K562 (cell line): ENCODE measurements around the gene KRT16. TPM values are rescaled to one million over a fixed set of nuclear protein-coding genes. Genes with fewer than 3 reads are reported as not detected.

Experiments used
- BRD4 ChIP-seq: fragments of 200-600 bp; sonication (generic); IDR thresholded peaks from 2 replicates; pipeline ENCODE4 v1.6.1; 2017; ENCODE audit warnings: inconsistent platforms
- FOXK1 ChIP-seq: sonication (generic); formaldehyde crosslinking; IDR thresholded peaks from 2 replicates; pipeline ENCODE4 v1.8.0; 2022; ENCODE audit warnings: missing genetic modification reagents, mild to moderate bottlenecking, borderline replicate concordance
- JUNB ChIP-seq: fragments of 450-650 bp; formaldehyde crosslinking; conservative IDR thresholded peaks from 2 replicates; pipeline ENCODE4 v1.4.0; 2020; ENCODE audit warnings: mild to moderate bottlenecking
- KLF16 ChIP-seq: IDR thresholded peaks from 2 replicates; pipeline ENCODE4 v1.6.1; 2016; ENCODE audit warnings: antibody characterized with exemption
- POU5F1 ChIP-seq: fragments of 150-350 bp; IDR thresholded peaks from 2 replicates; pipeline ENCODE4 v1.6.1; 2014; ENCODE audit warnings: borderline replicate concordance, low read length, low read depth, mild to moderate bottlenecking; ENCODE audit not compliant: partially characterized antibody
- RNF2 ChIP-seq: sonication (generic); IDR thresholded peaks from 2 replicates; pipeline ENCODE4 v1.6.1; 2016
- SMAD1 ChIP-seq: fragments of 150-350 bp; IDR thresholded peaks from 2 replicates; pipeline ENCODE4 v1.6.1; 2014; ENCODE audit warnings: low read length, low read depth; ENCODE audit not compliant: partially characterized antibody
- TRIM28 ChIP-seq: fragments of 450-650 bp; IDR thresholded peaks from 2 replicates; pipeline ENCODE4 v1.6.1; 2017
- ZFP1 ChIP-seq: fragments of 450-650 bp; formaldehyde crosslinking; IDR thresholded peaks from 2 replicates; pipeline ENCODE4 v1.4.0; 2020; ENCODE audit warnings: mild to moderate bottlenecking, mixed read lengths
- ZNF41 ChIP-seq: fragments of 250-450 bp; sonication (Bioruptor Pico); conservative IDR thresholded peaks from 2 replicates; pipeline ENCODE4 v1.4.0; 2020; ENCODE audit warnings: mild to moderate bottlenecking
- polyA plus RNA-seq, 8 experiments: library from polyadenylated mRNA; depleted of rRNA in 4 of 8; stranded (reverse) in 5 of 8; unstranded in 3 of 8; fragments of >200 nt; fragmentation: Nextera tagmentation in 2 of 8; fragmentation: Illumina TruSeq in 1 of 8; extraction: Ambion mirVana in 2 of 8; extraction: Trizol in 1 of 8; gene quantifications; 2 replicates each; pipeline versions ENCODE4 v1.2.1 to v1.2.3, GENCODE V29; 2011 to 2014; ENCODE audit warnings: inconsistent platforms in 1 of 8, missing spikeins in 1 of 8
- total RNA-seq, 7 experiments: library from RNA; depleted of rRNA in 6 of 7; stranded (reverse); fragments of >200 nt in 6 of 7; fragmentation: Illumina TruSeq in 2 of 7; extraction: Trizol in 2 of 7; gene quantifications; 2 replicates each; pipeline versions ENCODE4 v1.2.1 to v1.2.3, GENCODE V29; 2011 to 2021; ENCODE audit warnings: low replicate concordance in 1 of 7
- TF ChIP-seq, protein P1 (sequence below), 2 experiments: IDR thresholded peaks; 2 replicates each; pipeline ENCODE4 v1.6.1; 2012; ENCODE audit warnings: improper control_type of control experiment in 2 of 2, low read depth in 2 of 2, low read length in 2 of 2, borderline replicate concordance in 1 of 2
- TF ChIP-seq, protein P2 (sequence below): sonication (generic); formaldehyde crosslinking; IDR thresholded peaks from 2 replicates; pipeline ENCODE4 v1.8.1; 2023; ENCODE audit warnings: missing genetic modification reagents, mild to moderate bottlenecking, borderline replicate concordance
- TF ChIP-seq, protein P3 (sequence below): fragments of 450-650 bp; IDR thresholded peaks from 2 replicates; pipeline ENCODE4 v1.6.1; 2016; ENCODE audit warnings: mild to moderate bottlenecking
- TF ChIP-seq, protein P4 (sequence below): fragments of 250-450 bp; sonication (Bioruptor Pico); IDR thresholded peaks from 2 replicates; pipeline ENCODE4 v1.8.0; 2021; ENCODE audit warnings: moderate library complexity, mild to moderate bottlenecking, inconsistent platforms

The KRT16 gene
- total and polyA plus RNA-seq, 9 of the 15 experiments (the other 6 are each of a cell fraction or from before 2014, with no cell fraction given): 0.04 TPM; not detected in 8

DNA sequence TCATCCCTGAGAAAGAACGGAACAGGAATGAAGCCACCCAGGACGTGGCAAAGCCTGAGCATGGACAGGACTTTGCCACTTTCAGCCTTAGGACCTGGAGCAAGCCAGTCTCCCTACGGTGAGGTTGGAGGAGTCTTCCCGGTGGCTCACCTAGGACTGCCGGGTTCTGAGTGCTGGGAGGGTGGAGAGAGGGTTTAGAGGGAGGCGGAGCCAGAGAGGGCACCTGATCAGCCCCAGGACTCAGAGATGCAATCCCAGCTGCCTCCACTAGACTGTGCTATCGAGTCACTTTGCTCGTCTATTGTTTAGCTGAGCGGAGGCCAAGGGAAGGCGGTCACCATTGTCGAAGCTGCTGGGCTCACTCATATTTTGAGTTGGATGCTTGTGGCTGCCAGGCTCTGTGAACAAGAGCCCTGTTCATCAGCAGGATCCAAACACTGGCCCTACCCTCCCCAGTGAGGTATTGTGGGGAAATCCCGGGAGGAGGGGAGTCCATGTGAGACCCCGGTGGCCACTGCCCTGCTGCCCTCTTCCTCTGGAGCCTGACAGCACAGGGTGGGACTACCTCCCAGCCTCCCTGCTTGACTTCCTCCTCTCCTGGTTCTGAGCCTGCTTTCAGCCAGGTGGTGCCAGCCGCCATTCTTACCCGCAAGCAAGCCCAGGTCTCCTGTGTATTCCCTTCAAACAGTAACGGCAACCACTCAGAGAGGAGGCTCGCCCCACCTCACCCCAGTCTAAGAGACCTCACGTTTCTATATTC, 32.9 kb downstream of the KRT16 start (continued):
- TF ChIP-seq, protein P1, sequence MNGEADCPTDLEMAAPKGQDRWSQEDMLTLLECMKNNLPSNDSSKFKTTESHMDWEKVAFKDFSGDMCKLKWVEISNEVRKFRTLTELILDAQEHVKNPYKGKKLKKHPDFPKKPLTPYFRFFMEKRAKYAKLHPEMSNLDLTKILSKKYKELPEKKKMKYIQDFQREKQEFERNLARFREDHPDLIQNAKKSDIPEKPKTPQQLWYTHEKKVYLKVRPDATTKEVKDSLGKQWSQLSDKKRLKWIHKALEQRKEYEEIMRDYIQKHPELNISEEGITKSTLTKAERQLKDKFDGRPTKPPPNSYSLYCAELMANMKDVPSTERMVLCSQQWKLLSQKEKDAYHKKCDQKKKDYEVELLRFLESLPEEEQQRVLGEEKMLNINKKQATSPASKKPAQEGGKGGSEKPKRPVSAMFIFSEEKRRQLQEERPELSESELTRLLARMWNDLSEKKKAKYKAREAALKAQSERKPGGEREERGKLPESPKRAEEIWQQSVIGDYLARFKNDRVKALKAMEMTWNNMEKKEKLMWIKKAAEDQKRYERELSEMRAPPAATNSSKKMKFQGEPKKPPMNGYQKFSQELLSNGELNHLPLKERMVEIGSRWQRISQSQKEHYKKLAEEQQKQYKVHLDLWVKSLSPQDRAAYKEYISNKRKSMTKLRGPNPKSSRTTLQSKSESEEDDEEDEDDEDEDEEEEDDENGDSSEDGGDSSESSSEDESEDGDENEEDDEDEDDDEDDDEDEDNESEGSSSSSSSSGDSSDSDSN (IDR thresholded peaks at IDR 0.05; ENCODE audit: borderline replicate concordance in 1 of 2, low read depth in 2 of 2, low read length in 2 of 2): no peak
- TF ChIP-seq POU5F1 (no peak), BRD4 (no peak), ZFP1 (CRISPR knock-in tag) (no peak), JUNB (CRISPR knock-in tag) (no peak), KLF16 (peak; percentile 44; the same call in 1 of the 2 replicates), RNF2 (no peak), SMAD1 (no peak), ZNF41 (CRISPR knock-in tag) (peak; percentile 88), FOXK1 (CRISPR knock-in tag) (no peak), TRIM28 (no peak)
- TF ChIP-seq, protein P2, sequence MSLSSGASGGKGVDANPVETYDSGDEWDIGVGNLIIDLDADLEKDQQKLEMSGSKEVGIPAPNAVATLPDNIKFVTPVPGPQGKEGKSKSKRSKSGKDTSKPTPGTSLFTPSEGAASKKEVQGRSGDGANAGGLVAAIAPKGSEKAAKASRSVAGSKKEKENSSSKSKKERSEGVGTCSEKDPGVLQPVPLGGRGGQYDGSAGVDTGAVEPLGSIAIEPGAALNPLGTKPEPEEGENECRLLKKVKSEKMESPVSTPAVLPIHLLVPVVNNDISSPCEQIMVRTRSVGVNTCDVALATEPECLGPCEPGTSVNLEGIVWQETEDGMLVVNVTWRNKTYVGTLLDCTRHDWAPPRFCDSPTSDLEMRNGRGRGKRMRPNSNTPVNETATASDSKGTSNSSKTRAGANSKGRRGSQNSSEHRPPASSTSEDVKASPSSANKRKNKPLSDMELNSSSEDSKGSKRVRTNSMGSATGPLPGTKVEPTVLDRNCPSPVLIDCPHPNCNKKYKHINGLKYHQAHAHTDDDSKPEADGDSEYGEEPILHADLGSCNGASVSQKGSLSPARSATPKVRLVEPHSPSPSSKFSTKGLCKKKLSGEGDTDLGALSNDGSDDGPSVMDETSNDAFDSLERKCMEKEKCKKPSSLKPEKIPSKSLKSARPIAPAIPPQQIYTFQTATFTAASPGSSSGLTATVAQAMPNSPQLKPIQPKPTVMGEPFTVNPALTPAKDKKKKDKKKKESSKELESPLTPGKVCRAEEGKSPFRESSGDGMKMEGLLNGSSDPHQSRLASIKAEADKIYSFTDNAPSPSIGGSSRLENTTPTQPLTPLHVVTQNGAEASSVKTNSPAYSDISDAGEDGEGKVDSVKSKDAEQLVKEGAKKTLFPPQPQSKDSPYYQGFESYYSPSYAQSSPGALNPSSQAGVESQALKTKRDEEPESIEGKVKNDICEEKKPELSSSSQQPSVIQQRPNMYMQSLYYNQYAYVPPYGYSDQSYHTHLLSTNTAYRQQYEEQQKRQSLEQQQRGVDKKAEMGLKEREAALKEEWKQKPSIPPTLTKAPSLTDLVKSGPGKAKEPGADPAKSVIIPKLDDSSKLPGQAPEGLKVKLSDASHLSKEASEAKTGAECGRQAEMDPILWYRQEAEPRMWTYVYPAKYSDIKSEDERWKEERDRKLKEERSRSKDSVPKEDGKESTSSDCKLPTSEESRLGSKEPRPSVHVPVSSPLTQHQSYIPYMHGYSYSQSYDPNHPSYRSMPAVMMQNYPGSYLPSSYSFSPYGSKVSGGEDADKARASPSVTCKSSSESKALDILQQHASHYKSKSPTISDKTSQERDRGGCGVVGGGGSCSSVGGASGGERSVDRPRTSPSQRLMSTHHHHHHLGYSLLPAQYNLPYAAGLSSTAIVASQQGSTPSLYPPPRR (CRISPR knock-in tag): no peak
- TF ChIP-seq, protein P3, sequence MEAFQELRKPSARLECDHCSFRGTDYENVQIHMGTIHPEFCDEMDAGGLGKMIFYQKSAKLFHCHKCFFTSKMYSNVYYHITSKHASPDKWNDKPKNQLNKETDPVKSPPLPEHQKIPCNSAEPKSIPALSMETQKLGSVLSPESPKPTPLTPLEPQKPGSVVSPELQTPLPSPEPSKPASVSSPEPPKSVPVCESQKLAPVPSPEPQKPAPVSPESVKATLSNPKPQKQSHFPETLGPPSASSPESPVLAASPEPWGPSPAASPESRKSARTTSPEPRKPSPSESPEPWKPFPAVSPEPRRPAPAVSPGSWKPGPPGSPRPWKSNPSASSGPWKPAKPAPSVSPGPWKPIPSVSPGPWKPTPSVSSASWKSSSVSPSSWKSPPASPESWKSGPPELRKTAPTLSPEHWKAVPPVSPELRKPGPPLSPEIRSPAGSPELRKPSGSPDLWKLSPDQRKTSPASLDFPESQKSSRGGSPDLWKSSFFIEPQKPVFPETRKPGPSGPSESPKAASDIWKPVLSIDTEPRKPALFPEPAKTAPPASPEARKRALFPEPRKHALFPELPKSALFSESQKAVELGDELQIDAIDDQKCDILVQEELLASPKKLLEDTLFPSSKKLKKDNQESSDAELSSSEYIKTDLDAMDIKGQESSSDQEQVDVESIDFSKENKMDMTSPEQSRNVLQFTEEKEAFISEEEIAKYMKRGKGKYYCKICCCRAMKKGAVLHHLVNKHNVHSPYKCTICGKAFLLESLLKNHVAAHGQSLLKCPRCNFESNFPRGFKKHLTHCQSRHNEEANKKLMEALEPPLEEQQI: no peak
- TF ChIP-seq, protein P4, sequence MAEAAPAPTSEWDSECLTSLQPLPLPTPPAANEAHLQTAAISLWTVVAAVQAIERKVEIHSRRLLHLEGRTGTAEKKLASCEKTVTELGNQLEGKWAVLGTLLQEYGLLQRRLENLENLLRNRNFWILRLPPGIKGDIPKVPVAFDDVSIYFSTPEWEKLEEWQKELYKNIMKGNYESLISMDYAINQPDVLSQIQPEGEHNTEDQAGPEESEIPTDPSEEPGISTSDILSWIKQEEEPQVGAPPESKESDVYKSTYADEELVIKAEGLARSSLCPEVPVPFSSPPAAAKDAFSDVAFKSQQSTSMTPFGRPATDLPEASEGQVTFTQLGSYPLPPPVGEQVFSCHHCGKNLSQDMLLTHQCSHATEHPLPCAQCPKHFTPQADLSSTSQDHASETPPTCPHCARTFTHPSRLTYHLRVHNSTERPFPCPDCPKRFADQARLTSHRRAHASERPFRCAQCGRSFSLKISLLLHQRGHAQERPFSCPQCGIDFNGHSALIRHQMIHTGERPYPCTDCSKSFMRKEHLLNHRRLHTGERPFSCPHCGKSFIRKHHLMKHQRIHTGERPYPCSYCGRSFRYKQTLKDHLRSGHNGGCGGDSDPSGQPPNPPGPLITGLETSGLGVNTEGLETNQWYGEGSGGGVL: no peak
